Nephron progenitor cell (in vitro differentiated cells): ENCODE data around the gene NGRN.

Experiments
- DNase-seq: peaks from one replicate; pipeline ENCODE4 v3.0.0; 2021
- H3K27ac Mint-ChIP-seq: 2 replicates; pipeline ENCODE4 v1.8.0; 2021; ENCODE audit warnings: mild to moderate bottlenecking, moderate library complexity, mixed read lengths
- H3K27me3 Mint-ChIP-seq: 2 replicates; pipeline ENCODE4 v1.8.0; 2021; ENCODE audit warnings: mild to moderate bottlenecking, low read depth, mixed read lengths; ENCODE audit not compliant: poor library complexity
- H3K36me3 Mint-ChIP-seq: 2 replicates; pipeline ENCODE4 v1.8.0; 2021; ENCODE audit warnings: low read depth, mixed read lengths
- H3K4me1 Mint-ChIP-seq: 2 replicates; pipeline ENCODE4 v1.8.0; 2021; ENCODE audit warnings: mixed read lengths
- H3K4me3 Mint-ChIP-seq: 2 replicates; pipeline ENCODE4 v1.8.0; 2021; ENCODE audit warnings: mild to moderate bottlenecking, moderate library complexity, mixed read lengths
- H3K9me3 Mint-ChIP-seq: 2 replicates; pipeline ENCODE4 v1.8.0; 2021; ENCODE audit warnings: mild to moderate bottlenecking, moderate library complexity, mixed read lengths
- TF ChIP-seq, protein P1 (sequence below): fragments of 200-600 bp; sonication (generic); IDR thresholded peaks from 2 replicates; pipeline ENCODE4 v1.5.0; 2021; ENCODE audit warnings: antibody characterized with exemption

NGRN gene

DNA sequence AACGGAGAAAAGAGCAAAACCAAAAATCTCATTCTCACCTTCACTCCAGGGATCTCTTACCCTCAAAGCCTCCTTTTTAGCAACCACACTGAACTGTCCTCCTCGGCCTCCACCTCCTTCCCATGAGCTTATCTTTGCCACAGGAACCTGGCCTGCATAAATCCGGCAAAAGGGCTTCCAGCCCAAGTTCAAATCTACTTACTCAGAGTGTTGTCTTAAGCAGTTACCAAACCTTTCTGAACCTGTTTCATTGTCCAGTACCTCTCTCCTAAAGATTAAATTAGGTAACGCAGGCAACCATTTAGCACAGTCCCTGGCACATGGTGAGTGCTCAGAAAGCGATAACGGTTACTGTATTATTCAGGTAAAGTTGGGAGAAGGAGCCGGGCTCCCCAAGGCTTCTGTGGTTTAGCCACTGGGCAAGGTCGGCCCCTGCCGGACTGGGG is 32.5 kb upstream of the NGRN start:
- Mint-ChIP-seq H3K36me3 (peaks cover 26% of the 10 kb centered on the region), H3K4me1 (peaks cover 32% of the 10 kb centered on the region), H3K4me3 (peak overlapping the region; percentile 81), H3K27me3 (peaks cover 10% of the 10 kb centered on the region), H3K27ac (peak overlapping the region; percentile 48), H3K9me3 (no peaks in the 10 kb centered on the region)
- TF ChIP-seq, protein P1, sequence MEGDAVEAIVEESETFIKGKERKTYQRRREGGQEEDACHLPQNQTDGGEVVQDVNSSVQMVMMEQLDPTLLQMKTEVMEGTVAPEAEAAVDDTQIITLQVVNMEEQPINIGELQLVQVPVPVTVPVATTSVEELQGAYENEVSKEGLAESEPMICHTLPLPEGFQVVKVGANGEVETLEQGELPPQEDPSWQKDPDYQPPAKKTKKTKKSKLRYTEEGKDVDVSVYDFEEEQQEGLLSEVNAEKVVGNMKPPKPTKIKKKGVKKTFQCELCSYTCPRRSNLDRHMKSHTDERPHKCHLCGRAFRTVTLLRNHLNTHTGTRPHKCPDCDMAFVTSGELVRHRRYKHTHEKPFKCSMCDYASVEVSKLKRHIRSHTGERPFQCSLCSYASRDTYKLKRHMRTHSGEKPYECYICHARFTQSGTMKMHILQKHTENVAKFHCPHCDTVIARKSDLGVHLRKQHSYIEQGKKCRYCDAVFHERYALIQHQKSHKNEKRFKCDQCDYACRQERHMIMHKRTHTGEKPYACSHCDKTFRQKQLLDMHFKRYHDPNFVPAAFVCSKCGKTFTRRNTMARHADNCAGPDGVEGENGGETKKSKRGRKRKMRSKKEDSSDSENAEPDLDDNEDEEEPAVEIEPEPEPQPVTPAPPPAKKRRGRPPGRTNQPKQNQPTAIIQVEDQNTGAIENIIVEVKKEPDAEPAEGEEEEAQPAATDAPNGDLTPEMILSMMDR, result peak; percentile 40
- DNase-seq, result no peak

DNA sequence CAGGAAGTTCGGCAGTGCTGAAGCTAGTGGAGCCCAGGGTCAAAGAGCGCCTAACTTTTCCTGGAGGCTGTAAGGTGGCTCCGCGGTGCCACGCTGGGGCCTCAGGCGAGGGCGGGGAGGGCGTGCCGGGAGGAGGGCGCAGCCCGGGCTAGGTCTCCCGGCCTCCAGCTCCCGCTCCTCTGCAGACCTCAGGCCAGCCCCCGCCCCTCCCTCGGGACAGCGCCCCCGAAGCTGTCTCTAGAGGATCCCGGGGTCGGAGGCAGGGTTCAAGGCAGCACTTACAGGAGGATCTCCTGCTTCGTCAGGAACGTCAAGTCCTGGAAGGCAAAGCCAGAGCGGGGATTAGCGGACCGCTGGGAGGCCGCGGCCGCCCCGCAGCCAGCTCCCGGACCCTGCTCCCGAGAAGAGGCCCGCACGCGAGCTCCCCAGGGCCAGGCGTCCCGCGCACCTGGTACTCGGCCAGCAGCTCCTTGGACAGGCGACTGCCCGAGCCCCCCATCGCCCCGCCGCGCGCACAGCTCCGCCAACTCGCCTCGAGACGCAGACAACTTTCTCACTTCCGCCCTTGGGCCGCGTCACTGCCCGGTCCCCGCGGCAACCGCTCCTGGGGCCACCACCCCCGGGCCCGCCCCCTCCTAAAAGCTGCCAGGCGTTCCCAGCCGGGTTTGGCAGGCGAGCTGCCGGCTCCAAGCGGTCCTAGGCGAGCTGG is 31.9 kb upstream of the NGRN start, which contains the start of gene CIB1:
CIB1 (minus strand) TSS at position 555 of the 709 bp plus-strand sequence; CDS start at position 499, 56 bp downstream.
- TF ChIP-seq, protein P1, result no peak
- peaks cover 10% of the 10 kb centered on the region for H3K27me3 Mint-ChIP-seq
- peak within 1 kb of the TSS; percentile 81 for H3K4me3 Mint-ChIP-seq
- H3K9me3 Mint-ChIP-seq, result no peaks in the 10 kb centered on the region
- peak; percentile 94 for DNase-seq
- H3K4me1 Mint-ChIP-seq, result peaks cover 32% of the 10 kb centered on the region
- H3K36me3 Mint-ChIP-seq, result peaks cover 30% of the 10 kb centered on the region
- H3K27ac Mint-ChIP-seq, result peak within 1 kb of the TSS; percentile 48

DNA sequence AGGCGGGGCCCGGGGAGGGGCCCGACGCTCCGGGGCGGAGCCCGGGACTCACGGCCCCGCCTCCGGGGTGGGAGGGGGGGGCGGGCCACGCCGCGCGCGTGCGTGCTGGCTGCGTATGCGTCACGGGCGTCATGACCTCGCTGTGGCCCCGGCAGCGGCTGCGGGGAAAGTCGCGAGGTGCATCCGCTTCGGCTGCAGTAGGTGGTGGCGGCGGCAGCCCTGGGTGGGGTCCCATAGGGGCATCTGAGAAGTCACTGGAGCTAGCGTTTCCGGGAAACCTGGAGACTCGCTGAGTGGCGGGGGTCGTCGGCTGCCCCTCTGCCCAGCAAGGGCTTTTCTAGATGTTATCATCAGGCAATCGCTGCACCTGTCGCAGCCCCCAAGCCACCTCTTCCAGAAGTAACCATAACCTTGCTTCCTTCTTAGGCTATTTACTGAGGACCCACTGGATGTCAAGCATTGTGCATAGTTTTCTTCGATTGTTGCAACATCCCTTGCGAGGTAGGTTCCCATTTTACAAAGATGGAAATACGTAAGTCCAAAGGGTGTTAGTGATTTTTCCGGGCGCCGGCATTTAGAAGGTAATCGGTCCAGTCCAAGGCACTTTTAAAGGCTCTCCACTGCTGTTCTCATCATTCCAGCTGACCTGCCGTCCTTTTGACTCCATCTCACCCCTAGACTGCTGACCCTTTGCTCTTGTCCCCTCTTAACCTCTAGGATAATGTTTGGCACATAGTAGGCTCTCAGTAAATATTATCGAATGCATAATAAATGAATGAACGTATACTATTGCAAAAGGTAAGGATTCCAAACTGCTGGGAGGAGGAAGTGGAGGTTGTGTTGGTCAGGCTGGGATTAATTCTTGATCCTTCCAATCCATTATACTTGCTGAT is 31.1 kb upstream of the NGRN start, which contains the start of gene GDPGP1:
GDPGP1 (plus strand) TSS at position 114 of the 893 bp plus-strand sequence. CDS start 6,700 bp downstream, outside the sequence.
- Mint-ChIP-seq H3K27me3 (peaks cover 7% of the 10 kb centered on the region), H3K4me3 (peak within 1 kb of the TSS; percentile 81), H3K36me3 (peaks cover 22% of the 10 kb centered on the region), H3K9me3 (no peaks in the 10 kb centered on the region), H3K27ac (peak within 1 kb of the TSS; percentile 48), H3K4me1 (peaks cover 36% of the 10 kb centered on the region)
- no peak for DNase-seq
- TF ChIP-seq, protein P1, result no peak

GRCh38 chr15:90239371-90239770 is 26.1 kb upstream of the NGRN start:
- Mint-ChIP-seq H3K4me3 (no peak overlapping the region), H3K4me1 (peaks cover 15% of the 10 kb centered on the region), H3K27me3 (no peaks in the 10 kb centered on the region), H3K27ac (peak overlapping the region; percentile 36), H3K9me3 (no peaks in the 10 kb centered on the region), H3K36me3 (peaks cover 13% of the 10 kb centered on the region)
- TF ChIP-seq, protein P1, result no peak
- DNase-seq, result no peak

- no peak for DNase-seq
- TF ChIP-seq, protein P1, result no peak
- no peaks in the 10 kb centered on the region for H3K27me3 Mint-ChIP-seq
- peaks cover 13% of the 10 kb centered on the region for H3K36me3 Mint-ChIP-seq
- H3K4me1 Mint-ChIP-seq, result peaks cover 6% of the 10 kb centered on the region
- no peaks in the 10 kb centered on the region for H3K9me3 Mint-ChIP-seq
- H3K27ac Mint-ChIP-seq, result no peak overlapping the region
- no peak overlapping the region for H3K4me3 Mint-ChIP-seq
These were observed 24.6 kb upstream of the NGRN start for GRCh38 chr15:90240856-90241255.
